ENCODE results near the gene CDK6.

DNA sequence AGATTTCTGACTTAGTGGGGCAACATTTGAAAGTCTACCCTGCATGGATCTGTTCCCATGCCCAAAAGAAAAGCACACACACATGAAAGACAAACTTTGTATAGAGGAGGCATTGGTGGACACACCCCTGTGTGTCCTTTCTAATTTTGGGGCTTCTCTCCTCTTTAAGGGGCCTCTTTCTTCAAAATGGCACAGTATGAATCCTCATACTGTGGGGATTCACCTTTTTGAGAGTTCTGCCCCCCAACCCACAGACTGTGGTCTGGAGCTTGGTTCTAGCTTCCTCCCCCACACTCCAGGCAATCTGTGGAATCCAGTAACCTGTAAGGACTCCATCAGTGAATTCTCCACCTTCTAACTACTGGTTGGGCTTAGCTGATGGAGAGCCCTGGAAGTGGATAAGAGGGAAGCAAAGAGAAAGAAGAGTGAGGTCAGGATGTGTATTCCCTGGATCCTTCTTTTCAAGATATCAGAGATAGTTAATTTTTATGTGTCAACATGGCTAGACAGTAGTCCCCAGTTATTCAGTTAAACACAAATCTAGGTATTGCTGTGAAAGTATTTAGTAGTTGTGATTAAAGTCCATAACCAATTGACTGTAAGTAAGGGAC lies 32.4 kb upstream of the CDK6 start:
- TF ChIP-seq, protein P1, sequence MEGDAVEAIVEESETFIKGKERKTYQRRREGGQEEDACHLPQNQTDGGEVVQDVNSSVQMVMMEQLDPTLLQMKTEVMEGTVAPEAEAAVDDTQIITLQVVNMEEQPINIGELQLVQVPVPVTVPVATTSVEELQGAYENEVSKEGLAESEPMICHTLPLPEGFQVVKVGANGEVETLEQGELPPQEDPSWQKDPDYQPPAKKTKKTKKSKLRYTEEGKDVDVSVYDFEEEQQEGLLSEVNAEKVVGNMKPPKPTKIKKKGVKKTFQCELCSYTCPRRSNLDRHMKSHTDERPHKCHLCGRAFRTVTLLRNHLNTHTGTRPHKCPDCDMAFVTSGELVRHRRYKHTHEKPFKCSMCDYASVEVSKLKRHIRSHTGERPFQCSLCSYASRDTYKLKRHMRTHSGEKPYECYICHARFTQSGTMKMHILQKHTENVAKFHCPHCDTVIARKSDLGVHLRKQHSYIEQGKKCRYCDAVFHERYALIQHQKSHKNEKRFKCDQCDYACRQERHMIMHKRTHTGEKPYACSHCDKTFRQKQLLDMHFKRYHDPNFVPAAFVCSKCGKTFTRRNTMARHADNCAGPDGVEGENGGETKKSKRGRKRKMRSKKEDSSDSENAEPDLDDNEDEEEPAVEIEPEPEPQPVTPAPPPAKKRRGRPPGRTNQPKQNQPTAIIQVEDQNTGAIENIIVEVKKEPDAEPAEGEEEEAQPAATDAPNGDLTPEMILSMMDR (conservative IDR thresholded peaks at IDR 0.05; ENCODE audit: low read depth in 2 of 2) = no peak
- TF ChIP-seq EZH2 (IDR thresholded peaks at IDR 0.05; ENCODE audit: low read depth, unreplicated experiment) (no peak), NANOG (IDR thresholded peaks at IDR 0.05; ENCODE audit: borderline replicate concordance) (no peak), ZNF114 (CRISPR knock-in tag; IDR thresholded peaks at IDR 0.05) (no peak), CREB1 (CRISPR knock-in tag; IDR thresholded peaks at IDR 0.05; ENCODE audit: low read depth) (no peak), STAT1 (IDR thresholded peaks at IDR 0.05; ENCODE audit: unreplicated experiment) (no peak)
- TF ChIP-seq, protein P2, sequence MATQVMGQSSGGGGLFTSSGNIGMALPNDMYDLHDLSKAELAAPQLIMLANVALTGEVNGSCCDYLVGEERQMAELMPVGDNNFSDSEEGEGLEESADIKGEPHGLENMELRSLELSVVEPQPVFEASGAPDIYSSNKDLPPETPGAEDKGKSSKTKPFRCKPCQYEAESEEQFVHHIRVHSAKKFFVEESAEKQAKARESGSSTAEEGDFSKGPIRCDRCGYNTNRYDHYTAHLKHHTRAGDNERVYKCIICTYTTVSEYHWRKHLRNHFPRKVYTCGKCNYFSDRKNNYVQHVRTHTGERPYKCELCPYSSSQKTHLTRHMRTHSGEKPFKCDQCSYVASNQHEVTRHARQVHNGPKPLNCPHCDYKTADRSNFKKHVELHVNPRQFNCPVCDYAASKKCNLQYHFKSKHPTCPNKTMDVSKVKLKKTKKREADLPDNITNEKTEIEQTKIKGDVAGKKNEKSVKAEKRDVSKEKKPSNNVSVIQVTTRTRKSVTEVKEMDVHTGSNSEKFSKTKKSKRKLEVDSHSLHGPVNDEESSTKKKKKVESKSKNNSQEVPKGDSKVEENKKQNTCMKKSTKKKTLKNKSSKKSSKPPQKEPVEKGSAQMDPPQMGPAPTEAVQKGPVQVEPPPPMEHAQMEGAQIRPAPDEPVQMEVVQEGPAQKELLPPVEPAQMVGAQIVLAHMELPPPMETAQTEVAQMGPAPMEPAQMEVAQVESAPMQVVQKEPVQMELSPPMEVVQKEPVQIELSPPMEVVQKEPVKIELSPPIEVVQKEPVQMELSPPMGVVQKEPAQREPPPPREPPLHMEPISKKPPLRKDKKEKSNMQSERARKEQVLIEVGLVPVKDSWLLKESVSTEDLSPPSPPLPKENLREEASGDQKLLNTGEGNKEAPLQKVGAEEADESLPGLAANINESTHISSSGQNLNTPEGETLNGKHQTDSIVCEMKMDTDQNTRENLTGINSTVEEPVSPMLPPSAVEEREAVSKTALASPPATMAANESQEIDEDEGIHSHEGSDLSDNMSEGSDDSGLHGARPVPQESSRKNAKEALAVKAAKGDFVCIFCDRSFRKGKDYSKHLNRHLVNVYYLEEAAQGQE (IDR thresholded peaks at IDR 0.05; ENCODE audit: unreplicated experiment) = no peak
